RWPE1 (cell line): ENCODE measurements around the gene RALGAPA1.

ENCODE experiments used
- CTCF ChIA-PET: fragments of 350-600 bp; sonication (Branson Sonifier 250); formaldehyde crosslinking; extraction: SDS; loops from one replicate; lab custom pipeline; 2021; lab: Yijun Ruan, JAX
- POLR2A ChIA-PET: fragments of 400-600 bp; formaldehyde crosslinking; extraction: SDS; loops from one replicate; lab custom pipeline; 2020; ENCODE audit warnings: antibody characterized with exemption; ENCODE audit not compliant: low non-redundant PET; lab: Yijun Ruan, JAX
- DNase-seq: peaks from one replicate; pipeline ENCODE4 v3.0.0; 2012; ENCODE audit warnings: low spot score
- H3K27ac ChIP-seq: fragments of 450-650 bp; 2 replicates; pipeline ENCODE4 v1.5.1; 2017
- TF ChIP-seq, protein P1 (sequence below): fragments of 450-650 bp; conservative IDR thresholded peaks from 2 replicates; pipeline ENCODE4 v1.5.1; 2017; ENCODE audit warnings: low read depth, mild to moderate bottlenecking

The RALGAPA1 gene

DNA sequence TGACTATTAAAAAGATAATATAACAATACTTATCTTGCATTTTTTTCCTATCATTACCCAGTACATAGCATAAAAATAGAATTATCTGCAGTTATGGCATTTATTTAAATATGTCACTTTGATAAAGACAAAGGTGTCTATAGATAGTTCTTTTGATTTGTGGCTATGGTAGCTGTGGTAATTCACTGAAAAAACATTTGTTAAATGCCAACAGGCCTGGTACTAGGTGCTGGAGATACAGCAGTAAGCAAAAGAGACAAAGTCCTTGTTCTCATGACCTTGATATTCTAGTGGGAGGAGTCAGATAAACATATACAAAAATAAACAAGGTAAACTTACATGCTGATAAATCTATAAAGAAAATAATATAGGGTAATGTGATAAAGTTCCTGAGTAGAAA lies 230.5 kb downstream of the RALGAPA1 start:
- POLR2A ChIA-PET, result no interaction called here
- no peak for DNase-seq
- CTCF ChIA-PET, result no interaction called here
- TF ChIP-seq, protein P1, sequence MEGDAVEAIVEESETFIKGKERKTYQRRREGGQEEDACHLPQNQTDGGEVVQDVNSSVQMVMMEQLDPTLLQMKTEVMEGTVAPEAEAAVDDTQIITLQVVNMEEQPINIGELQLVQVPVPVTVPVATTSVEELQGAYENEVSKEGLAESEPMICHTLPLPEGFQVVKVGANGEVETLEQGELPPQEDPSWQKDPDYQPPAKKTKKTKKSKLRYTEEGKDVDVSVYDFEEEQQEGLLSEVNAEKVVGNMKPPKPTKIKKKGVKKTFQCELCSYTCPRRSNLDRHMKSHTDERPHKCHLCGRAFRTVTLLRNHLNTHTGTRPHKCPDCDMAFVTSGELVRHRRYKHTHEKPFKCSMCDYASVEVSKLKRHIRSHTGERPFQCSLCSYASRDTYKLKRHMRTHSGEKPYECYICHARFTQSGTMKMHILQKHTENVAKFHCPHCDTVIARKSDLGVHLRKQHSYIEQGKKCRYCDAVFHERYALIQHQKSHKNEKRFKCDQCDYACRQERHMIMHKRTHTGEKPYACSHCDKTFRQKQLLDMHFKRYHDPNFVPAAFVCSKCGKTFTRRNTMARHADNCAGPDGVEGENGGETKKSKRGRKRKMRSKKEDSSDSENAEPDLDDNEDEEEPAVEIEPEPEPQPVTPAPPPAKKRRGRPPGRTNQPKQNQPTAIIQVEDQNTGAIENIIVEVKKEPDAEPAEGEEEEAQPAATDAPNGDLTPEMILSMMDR, result no peak
- H3K27ac ChIP-seq, result no peak overlapping the region

DNA sequence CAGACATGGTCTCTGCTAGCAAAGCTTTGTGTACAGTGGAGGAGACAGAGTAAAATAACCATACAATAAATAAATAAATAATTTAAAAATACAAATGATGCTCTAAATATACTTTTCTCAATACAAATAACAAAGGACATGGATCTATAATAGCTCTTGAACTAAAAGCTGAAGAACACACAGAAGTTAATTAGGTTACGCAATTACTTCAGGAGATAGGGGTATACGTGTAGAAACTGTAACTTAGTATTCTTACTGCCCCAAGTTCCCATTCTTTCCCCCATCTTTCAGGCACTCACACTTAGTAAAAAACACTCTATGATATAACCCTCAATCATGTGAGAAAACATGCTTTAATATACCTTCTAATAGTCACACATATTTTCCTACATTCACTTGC lies 231.0 kb downstream of the RALGAPA1 start:
- no peak overlapping the region for H3K27ac ChIP-seq
- TF ChIP-seq, protein P1, result no peak
- POLR2A ChIA-PET, result no interaction called here
- CTCF ChIA-PET, result no interaction called here
- DNase-seq, result no peak

DNA sequence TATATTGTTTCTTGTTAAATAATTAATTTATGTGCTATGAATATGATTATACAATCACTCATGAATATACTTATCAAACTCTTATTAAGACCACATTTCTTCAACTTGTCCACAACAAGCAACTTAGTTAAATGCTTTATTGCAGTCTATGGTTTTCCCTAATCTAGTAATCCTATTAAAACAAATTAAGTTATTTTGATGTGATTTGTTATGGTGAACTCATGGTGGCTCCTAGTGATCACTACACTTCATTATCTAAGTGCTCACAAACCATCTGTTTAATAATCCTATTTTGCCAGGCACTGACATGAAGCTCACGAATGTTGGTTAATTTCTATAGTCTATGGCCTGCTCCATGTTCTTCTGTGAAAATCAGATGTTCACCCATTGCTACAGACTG lies 232.2 kb downstream of the RALGAPA1 start:
- ChIA-PET CTCF (interaction anchor here (0.6 kb wide), 1 partner anchor 10 kb away, joined by 5 read pairs; no protein-coding TSS in a partner anchor), POLR2A (no interaction called here)
- no peak overlapping the region for H3K27ac ChIP-seq
- TF ChIP-seq, protein P1, result no peak
- no peak for DNase-seq

DNA sequence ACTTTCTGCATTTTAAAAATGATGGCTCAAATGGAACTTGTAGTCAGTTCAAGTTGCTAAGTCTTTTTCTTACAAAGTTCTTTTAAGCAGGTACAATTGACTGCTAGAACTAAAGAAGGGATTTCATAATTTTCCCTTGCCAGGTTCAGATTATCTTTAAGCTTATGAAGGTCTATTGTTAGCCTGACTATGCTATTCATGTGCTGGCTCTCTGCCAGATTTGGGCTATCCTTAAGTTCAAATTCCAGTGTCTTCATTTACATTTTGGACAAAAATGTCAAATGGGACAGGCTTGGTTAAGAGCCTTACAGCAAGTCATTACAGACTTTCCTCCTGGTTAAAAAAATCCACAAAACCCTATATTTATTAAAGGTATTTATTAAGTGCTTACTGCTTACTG lies 232.8 kb downstream of the RALGAPA1 start:
- TF ChIP-seq, protein P1, result no peak
- H3K27ac ChIP-seq, result no peak overlapping the region
- ChIA-PET CTCF (interaction anchor here (0.6 kb wide), 2 partner anchors 9 to 215 kb away, joined by 4 to 5 read pairs; no protein-coding TSS in a partner anchor), POLR2A (no interaction called here)
- no peak for DNase-seq

DNA sequence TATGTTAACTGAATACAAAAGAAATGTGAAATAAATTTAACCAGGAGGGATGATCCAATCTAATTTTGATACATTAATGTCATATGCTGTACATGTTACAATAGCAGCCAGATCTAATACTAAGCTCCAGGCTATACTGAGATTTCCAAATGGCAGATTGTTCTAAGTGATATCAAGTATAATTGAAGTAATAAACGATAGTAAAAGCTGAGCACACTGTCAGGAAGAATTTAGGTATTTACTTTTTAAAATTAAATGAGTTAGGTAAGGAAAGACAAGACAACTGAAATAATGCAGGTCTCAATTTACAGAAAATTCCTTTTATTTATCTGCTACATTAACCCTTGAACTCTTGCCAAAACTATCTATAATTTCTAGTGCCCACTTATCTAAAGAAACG lies 235.2 kb downstream of the RALGAPA1 start:
- TF ChIP-seq, protein P1, result no peak
- no peak overlapping the region for H3K27ac ChIP-seq
- ChIA-PET POLR2A (no interaction called here), CTCF (no interaction called here)
- DNase-seq, result no peak

DNA sequence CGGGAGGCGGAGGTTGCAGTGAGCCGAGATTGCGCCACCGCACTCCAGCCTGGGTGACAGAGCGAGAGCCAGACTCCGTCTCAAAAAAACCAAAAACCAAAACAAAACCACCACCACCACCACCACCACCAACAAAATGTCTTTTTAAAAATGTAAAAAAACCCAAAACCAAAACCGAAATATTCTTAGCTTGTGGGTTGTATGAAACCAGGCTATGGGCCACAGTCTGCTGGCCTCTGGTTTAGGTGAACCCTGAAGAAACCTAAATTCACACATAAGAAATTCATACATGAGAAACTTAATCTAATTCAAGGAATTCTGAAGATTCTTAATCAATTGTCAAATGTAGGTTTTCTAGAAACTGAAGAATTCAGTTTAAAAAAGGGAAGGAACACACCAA lies 237.5 kb downstream of the RALGAPA1 start:
- ChIA-PET CTCF (no interaction called here), POLR2A (no interaction called here)
- H3K27ac ChIP-seq, result no peak overlapping the region
- TF ChIP-seq, protein P1, result no peak
- DNase-seq, result no peak
